ENCODE results near the gene HNMT.

- no peak for TF ChIP-seq CTCF (conservative IDR thresholded peaks at IDR 0.05; ENCODE audit: low read length)
- TF ChIP-seq EZH2phosphoT487 (IDR thresholded peaks at IDR 0.05; ENCODE audit: borderline replicate concordance) = no peak
Measured at GRCh38 chr2:137957033-137957432, 7.2 kb upstream of the HNMT start.

All from Loucy (cell line).